Measurements from ENCODE around the gene SORCS3.

Gene SORCS3

GRCh38 chr10:104925232-104925851 lies 284.3 kb downstream of the SORCS3 start:
- DNase-seq = peak; percentile 16

- DNase-seq = no peak
Observed at GRCh38 chr10:104928734-104929133, 287.6 kb downstream of the SORCS3 start.

DNA sequence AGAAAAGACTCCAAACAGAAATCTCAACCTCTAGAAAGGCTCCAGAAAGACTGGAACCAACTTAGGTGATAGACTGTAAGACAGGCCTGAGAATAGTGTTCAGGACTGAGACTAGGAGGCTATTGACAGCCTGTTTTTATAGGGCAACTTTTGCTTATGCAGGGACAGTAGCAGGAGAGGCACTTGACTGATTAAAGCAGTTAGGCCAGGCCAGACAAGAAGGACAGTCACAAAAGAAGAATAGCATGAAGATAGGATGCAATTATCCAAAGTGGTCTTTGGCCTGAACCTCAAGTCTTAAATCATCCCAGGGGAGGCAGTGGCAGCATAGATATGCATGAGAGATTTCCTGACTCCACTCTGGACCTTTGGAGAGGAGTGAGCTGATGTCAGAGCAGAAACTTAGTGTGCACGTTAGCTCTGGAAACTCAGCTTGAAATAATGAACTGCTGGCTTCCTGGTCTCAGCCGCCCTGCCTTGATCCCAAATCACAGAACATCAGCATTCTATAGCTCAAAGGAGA lies 290.6 kb downstream of the SORCS3 start:
- DNase-seq = no peak

- DNase-seq = no peak
Observed at GRCh38 chr10:104935656-104936055, 294.6 kb downstream of the SORCS3 start.

- DNase-seq = no peak
Observed at GRCh38 chr10:104937567-104937966, 296.5 kb downstream of the SORCS3 start.

- no peak for DNase-seq
Observed at GRCh38 chr10:104938031-104938430, 296.9 kb downstream of the SORCS3 start.

DNA sequence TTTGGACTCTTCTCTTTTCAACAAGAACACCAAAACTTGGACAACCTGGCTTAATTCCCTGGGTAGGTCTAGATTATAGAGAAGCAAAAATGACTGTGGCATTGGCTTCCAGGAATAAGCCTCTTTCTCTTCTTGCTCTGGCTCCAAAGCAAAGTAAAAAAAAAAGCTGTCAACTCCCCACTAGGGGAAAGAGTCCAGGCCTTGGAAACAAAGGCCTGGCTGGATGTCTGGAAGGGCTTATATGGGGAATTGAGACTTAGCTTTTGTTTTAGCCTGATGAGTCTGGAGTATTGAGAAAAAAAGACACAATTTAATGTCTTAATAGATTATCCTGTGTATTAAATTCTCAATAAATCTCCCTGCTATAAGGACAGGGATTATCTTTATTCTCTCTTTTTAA lies 300.6 kb downstream of the SORCS3 start:
- DNase-seq = no peak

DNA sequence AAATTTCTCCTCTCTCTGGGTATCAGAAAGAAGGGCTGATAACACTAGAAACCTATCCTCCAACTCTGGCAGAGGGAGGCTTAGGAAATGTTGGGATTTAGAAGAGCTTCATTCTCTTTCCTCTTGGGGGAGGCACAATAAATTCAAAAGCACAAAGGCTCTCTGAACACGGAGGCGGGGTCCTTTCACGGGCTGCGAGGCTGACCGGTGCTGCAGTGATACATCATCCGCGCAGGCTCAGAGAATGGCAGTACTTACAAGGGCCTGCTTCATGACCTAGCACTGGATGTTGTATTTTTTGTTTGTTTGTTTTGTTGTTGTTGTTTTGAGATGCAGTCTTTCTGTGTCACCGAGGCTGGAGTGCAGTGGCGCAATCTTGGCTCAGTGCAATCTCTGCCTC lies 306.2 kb downstream of the SORCS3 start:
- DNase-seq = no peak

GRCh38 chr10:104957178-104957841 lies 316.2 kb downstream of the SORCS3 start:
- no peak for DNase-seq

GRCh38 chr10:104966563-104967297 lies 325.6 kb downstream of the SORCS3 start:
- DNase-seq = no peak

GRCh38 chr10:104980368-104980767 lies 339.3 kb downstream of the SORCS3 start:
- no peak for DNase-seq

DNA sequence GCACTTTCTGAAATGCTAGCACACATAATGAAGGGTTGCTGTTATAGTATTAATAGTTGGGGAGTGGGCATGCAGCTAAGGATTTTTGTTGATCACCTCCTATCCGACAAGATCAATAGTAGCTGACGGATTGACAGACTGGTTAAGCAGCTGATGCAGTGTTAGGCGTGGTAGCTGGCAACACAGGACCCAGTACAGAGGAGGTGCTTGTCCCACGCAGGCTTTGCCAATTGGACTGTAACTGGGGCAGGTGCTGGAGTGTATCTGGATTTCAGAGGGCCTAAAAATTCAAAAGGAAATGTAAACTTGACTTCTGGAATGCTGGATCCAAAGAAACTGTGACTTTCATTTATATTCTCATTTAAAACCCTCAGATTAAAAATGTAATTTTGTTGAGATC lies 340.9 kb downstream of the SORCS3 start:
- no peak for DNase-seq

DNA sequence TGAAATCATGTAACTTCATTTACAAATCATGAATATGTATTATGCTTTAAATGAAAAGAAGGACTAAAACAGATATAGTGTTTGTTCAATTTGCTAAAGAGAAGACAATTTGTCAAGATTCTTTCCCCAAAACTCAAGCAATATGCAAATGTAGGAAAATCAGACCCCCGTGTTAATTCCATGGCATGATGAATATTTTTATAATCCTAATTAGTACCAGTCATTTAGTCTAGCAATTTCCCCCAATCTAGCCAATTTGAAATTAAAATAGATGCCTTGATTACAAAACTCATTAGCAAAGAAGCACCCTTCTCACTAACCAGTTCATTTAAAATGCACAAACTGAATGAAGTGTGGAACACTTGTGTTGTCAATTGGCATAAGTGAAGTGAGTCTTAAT lies 347.6 kb downstream of the SORCS3 start:
- DNase-seq = no peak

DNA sequence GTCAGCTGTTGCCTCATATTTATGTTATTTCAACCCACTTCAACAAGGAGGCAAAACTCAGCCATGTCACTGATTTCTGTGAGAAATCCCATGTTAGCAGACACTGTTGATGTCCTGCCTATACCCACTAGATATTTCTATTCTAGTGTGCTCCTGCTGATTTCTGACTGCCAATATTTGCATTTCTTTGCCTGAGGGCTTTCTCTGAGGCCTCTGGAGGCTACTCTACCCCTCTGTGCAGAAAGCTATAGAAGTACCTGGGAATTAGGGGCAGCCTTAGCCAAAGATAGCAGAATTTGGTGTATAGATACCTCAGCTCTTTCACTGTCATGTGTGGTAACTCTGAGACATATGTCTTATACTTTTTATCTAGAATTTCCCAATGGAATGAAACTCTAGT lies 348.8 kb downstream of the SORCS3 start:
- DNase-seq = no peak

GRCh38 chr10:104993085-104993484 lies 352.0 kb downstream of the SORCS3 start:
- no peak for DNase-seq

GRCh38 chr10:105001269-105001668 lies 360.2 kb downstream of the SORCS3 start:
- DNase-seq = no peak

- no peak for DNase-seq
Observed at GRCh38 chr10:105010411-105011121, 369.5 kb downstream of the SORCS3 start.

DNA sequence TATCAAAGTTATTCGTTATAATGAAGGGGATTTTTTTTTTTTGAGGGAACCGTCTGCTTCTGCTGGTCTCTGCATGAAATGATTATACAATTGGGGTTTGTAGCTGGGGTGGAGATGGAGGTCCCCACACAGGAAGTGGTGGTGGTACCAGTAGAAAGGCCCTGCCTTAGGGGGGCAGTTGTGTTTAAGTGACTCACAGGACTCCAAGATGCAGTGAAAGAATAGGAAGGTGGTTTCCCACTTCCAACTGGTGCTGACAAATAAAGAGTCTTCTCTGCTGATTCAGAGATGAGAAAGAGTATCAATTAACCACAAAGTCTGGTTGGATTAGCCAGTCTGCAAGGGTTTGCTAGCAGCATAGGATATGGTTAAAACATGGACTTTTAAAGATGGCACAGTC lies 376.0 kb downstream of the SORCS3 start:
- peak; percentile 18 for DNase-seq

DNA sequence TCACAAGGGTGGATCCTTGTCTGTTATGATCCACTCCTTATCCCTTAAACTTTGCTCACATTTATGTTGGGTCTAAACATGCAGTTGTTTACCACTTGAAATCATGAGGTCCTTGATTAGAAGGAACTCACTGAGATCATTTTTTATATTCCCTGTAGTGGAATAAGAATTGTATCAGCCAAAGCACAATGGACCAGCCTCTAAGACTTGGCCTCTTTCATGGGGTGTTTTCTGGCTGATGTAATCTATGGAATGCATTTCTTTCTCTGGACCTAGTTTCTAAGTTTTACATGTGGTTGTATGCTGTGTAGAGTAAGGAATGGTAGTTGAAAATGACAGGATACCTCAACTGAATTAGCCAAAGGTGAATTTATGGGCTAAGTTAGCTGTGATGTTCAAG lies 376.6 kb downstream of the SORCS3 start:
- no peak for DNase-seq

DNA sequence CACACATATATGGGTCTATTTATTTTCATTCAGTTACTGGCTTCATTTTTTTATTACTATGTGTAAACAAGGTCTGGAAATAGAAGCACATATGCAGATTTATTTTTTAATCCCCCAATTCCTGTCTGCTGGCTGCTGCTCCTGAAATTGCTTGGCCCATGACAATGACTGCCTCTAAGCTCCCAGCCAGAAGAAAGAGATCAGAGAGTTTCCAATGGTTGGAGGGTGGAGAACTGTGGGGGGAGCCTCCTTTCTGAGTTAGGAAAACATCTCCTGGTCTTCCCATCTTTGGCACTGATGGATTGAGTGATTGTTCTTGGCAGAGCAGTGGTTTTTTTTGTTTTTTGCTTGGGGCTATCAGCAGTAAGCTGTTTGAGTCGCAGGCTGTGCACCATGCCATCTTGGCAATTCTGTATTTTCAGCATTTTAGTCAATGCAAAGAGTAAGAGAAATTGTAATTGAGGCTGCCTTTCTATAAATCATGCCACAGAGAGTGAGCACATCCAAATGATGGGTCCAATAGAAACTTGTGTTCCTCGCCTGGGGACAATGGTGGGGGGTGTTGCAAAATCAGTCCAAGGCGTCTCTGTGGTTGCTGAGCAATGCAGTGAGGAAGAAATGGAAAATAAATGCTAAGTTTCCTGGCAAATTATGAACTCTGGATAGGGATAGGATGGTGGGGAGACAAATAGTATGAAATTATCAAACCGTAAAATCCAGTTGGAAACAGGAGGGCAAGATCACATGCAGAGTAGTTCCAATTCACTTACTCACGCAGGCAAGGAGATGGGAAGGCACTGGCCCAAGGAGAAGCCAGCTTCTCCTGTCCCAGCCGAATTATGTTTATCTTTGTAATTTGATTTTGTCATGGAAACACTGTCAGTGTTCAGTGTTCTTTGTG lies 382.4 kb downstream of the SORCS3 start:
- DNase-seq = no peak

DNA sequence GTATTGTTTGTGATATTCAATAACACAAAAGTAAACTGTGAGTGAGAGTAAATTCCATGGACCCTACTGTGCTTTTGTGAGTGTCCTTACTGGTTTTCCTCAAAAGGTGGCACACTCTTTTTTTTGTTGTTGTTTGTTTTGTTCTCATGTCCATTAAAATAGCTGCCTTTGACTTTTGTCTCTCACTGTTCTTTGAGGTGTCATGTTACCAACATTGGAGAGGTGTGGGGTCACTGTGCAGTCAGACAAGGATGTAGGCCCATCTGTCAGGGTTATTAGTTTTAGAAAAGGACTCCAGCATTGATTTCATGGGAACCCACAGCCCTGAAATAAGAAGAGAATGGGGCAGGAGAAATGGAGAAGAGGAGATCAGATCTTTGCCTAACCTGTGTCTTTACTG lies 383.1 kb downstream of the SORCS3 start:
- no peak for DNase-seq

DNA sequence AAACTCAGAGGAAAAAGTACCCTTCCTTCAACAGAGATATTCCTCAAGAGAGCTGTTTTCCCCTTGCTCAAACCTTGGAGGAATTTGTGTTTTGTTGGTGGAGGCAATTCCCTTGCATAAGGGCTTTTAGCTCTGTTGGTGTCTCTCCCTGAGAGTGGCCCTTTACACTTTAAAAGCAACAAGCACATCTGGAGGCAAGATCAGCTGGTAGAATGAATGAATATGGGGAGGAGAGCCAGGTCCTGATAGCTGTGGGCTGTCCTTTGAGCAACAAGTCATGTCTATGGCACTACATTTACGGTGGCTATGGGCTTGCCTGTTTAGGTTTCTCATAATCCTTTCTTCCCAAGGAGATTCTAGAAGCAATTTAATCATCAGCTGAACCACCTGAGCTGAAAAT lies 384.0 kb downstream of the SORCS3 start:
- no peak for DNase-seq
